Measurements from ENCODE around the gene MAPKBP1.

DNA sequence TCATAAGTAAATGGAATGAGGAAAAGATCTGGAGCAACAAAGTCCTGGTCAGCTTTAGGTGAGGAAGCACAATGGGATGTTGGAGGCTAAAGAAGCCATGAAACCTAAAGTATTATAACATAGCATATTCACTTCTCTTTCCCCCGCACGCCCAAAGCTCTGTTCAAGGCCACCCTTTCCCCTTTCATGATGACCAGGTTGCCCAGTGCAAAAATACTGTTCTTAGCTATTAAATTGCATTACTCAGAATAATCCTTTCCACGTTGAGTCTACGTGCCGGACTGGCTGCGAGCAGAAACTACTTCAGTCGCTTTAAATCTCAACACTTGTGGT is 589 bp upstream of the MAPKBP1 start:
- TF ChIP-seq KDM3A (CRISPR knock-in tag; IDR thresholded peaks at IDR 0.05; ENCODE audit: low read depth) (no peak), ESRRA (CRISPR knock-in tag; IDR thresholded peaks at IDR 0.05; ENCODE audit: low read depth) (no peak), ZSCAN21 (CRISPR knock-in tag; IDR thresholded peaks at IDR 0.05; ENCODE audit: borderline replicate concordance) (no peak), BHLHE40 (IDR thresholded peaks at IDR 0.05; ENCODE audit: low read length) (no peak), EP300 (IDR thresholded peaks at IDR 0.05; ENCODE audit: low read depth in 2 of 2, low read length in 2 of 2) (no peak), EP300 (CRISPR knock-in tag; IDR thresholded peaks at IDR 0.05; ENCODE audit: borderline replicate concordance) (no peak), SMAD3 (CRISPR knock-in tag; IDR thresholded peaks at IDR 0.05) (no peak), MIER3 (CRISPR knock-in tag; IDR thresholded peaks at IDR 0.05; ENCODE audit: borderline replicate concordance) (no peak), ZNF282 (IDR thresholded peaks at IDR 0.05; ENCODE audit: partially characterized antibody) (no peak), BCL6 (CRISPR knock-in tag; IDR thresholded peaks at IDR 0.05) (no peak), PHF8 (CRISPR knock-in tag; IDR thresholded peaks at IDR 0.05) (no peak)
- TF ChIP-seq, protein P1, sequence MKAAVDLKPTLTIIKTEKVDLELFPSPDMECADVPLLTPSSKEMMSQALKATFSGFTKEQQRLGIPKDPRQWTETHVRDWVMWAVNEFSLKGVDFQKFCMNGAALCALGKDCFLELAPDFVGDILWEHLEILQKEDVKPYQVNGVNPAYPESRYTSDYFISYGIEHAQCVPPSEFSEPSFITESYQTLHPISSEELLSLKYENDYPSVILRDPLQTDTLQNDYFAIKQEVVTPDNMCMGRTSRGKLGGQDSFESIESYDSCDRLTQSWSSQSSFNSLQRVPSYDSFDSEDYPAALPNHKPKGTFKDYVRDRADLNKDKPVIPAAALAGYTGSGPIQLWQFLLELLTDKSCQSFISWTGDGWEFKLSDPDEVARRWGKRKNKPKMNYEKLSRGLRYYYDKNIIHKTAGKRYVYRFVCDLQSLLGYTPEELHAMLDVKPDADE (CRISPR knock-in tag; IDR thresholded peaks at IDR 0.05), result no peak
- TF ChIP-seq, protein P2, sequence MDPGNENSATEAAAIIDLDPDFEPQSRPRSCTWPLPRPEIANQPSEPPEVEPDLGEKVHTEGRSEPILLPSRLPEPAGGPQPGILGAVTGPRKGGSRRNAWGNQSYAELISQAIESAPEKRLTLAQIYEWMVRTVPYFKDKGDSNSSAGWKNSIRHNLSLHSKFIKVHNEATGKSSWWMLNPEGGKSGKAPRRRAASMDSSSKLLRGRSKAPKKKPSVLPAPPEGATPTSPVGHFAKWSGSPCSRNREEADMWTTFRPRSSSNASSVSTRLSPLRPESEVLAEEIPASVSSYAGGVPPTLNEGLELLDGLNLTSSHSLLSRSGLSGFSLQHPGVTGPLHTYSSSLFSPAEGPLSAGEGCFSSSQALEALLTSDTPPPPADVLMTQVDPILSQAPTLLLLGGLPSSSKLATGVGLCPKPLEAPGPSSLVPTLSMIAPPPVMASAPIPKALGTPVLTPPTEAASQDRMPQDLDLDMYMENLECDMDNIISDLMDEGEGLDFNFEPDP (CRISPR knock-in tag; conservative IDR thresholded peaks at IDR 0.05), result no peak
- TF ChIP-seq, protein P3, sequence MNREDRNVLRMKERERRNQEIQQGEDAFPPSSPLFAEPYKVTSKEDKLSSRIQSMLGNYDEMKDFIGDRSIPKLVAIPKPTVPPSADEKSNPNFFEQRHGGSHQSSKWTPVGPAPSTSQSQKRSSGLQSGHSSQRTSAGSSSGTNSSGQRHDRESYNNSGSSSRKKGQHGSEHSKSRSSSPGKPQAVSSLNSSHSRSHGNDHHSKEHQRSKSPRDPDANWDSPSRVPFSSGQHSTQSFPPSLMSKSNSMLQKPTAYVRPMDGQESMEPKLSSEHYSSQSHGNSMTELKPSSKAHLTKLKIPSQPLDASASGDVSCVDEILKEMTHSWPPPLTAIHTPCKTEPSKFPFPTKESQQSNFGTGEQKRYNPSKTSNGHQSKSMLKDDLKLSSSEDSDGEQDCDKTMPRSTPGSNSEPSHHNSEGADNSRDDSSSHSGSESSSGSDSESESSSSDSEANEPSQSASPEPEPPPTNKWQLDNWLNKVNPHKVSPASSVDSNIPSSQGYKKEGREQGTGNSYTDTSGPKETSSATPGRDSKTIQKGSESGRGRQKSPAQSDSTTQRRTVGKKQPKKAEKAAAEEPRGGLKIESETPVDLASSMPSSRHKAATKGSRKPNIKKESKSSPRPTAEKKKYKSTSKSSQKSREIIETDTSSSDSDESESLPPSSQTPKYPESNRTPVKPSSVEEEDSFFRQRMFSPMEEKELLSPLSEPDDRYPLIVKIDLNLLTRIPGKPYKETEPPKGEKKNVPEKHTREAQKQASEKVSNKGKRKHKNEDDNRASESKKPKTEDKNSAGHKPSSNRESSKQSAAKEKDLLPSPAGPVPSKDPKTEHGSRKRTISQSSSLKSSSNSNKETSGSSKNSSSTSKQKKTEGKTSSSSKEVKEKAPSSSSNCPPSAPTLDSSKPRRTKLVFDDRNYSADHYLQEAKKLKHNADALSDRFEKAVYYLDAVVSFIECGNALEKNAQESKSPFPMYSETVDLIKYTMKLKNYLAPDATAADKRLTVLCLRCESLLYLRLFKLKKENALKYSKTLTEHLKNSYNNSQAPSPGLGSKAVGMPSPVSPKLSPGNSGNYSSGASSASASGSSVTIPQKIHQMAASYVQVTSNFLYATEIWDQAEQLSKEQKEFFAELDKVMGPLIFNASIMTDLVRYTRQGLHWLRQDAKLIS (CRISPR knock-in tag; IDR thresholded peaks at IDR 0.05), result no peak
- TF ChIP-seq, protein P4, sequence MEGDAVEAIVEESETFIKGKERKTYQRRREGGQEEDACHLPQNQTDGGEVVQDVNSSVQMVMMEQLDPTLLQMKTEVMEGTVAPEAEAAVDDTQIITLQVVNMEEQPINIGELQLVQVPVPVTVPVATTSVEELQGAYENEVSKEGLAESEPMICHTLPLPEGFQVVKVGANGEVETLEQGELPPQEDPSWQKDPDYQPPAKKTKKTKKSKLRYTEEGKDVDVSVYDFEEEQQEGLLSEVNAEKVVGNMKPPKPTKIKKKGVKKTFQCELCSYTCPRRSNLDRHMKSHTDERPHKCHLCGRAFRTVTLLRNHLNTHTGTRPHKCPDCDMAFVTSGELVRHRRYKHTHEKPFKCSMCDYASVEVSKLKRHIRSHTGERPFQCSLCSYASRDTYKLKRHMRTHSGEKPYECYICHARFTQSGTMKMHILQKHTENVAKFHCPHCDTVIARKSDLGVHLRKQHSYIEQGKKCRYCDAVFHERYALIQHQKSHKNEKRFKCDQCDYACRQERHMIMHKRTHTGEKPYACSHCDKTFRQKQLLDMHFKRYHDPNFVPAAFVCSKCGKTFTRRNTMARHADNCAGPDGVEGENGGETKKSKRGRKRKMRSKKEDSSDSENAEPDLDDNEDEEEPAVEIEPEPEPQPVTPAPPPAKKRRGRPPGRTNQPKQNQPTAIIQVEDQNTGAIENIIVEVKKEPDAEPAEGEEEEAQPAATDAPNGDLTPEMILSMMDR (CRISPR knock-in tag; IDR thresholded peaks at IDR 0.05), result no peak
